Measurements from ENCODE around the gene LOXL3. TPM values are rescaled to one million over a fixed set of nuclear protein-coding genes. Genes with fewer than 3 reads are reported as not detected.

LOXL3 gene
- total RNA-seq, 4 donors from 2014 or later, result 0.98 to 5.6 (median 2.2) TPM

GRCh38 chr2:74499267-74499939 lies 54.3 kb downstream of the LOXL3 start, which contains the start of gene LBX2:
Gene LBX2, minus strand, starts transcription at chr2:74499603. Its CDS starts 66 bp downstream, at chr2:74499537.
- intact Hi-C loops (cut with DNase I), result no loop called here
- no peak within 1 kb of the TSS for H3K27ac ChIP-seq
- peaks cover 7% of the 10 kb centered on the region for H3K27me3 ChIP-seq
- H3K4me1 ChIP-seq, result peaks cover 29 to 36% of the 10 kb centered on the region in 2 donors
- no peaks in the 10 kb centered on the region for H3K9me3 ChIP-seq
- no peak for DNase-seq
- H3K36me3 ChIP-seq, result no peaks in the 10 kb centered on the region
- peak within 1 kb of the TSS in 1 of 3 donors; percentile 19 for H3K4me3 ChIP-seq (replicated peaks in 1 of 3)
- 9 to 13% methylated on average over 25 to 35 of the region's 65 CpGs for WGBS, 2 donors
- TF ChIP-seq CTCF (IDR thresholded peaks at IDR 0.05), result no peak
- TF ChIP-seq POLR2A (IDR thresholded peaks at IDR 0.05), result no peak

- H3K4me3 ChIP-seq (replicated peaks in 1 of 3), result peak overlapping the region in 1 of 3 donors; percentile 19
- peaks cover 7% of the 10 kb centered on the region for H3K27me3 ChIP-seq
- 4% methylated on average over 36 of the region's 41 CpGs for WGBS, 2 donors
Observed at GRCh38 chr2:74498500-74499266, 55.1 kb downstream of the LOXL3 start.

GRCh38 chr2:74497777-74498499 lies 55.8 kb downstream of the LOXL3 start:
- TF ChIP-seq CTCF (IDR thresholded peaks at IDR 0.05) (no peak), POLR2A (IDR thresholded peaks at IDR 0.05) (no peak)
- Histone ChIP-seq H3K27ac (no peak overlapping the region), H3K36me3 (peaks cover 0 to 8% of the 10 kb centered on the region in 2 donors), H3K4me1 (peaks cover 26 to 29% of the 10 kb centered on the region in 2 donors), H3K9me3 (no peaks in the 10 kb centered on the region), H3K4me3 (replicated peaks in 1 of 3) (peak overlapping the region in 1 of 3 donors; percentile 19), H3K27me3 (peaks cover 7% of the 10 kb centered on the region)
- peak; percentile 35 to 46 for DNase-seq
- intact Hi-C loops (cut with DNase I), result no loop called here
- WGBS, 2 donors, result 2 to 5% methylated on average over 19 to 59 of the region's 61 CpGs

More at GRCh38 chr2:74498500-74499266, 55.1 kb downstream of the LOXL3 start:
- Histone ChIP-seq H3K9me3 (no peaks in the 10 kb centered on the region), H3K4me1 (peaks cover 29 to 33% of the 10 kb centered on the region in 2 donors), H3K27ac (no peak overlapping the region), H3K36me3 (peaks cover 0 to under 1% of the 10 kb centered on the region in 2 donors)
- no peak for TF ChIP-seq POLR2A (IDR thresholded peaks at IDR 0.05)
- no peak for TF ChIP-seq CTCF (IDR thresholded peaks at IDR 0.05)
- intact Hi-C loops (cut with DNase I), result no loop called here
- peak; percentile 66 to 67 for DNase-seq

- DNase-seq, result no peak
- intact Hi-C loops (cut with DNase I), result no loop called here
- TF ChIP-seq POLR2A (IDR thresholded peaks at IDR 0.05), result no peak
- TF ChIP-seq CTCF (IDR thresholded peaks at IDR 0.05), result no peak
- 52 to 58% methylated on average over 19 of the region's 19 CpGs for WGBS, 2 donors
- Histone ChIP-seq H3K4me1 (peaks cover 21 to 26% of the 10 kb centered on the region in 2 donors), H3K27ac (no peak overlapping the region), H3K27me3 (peaks cover 1% of the 10 kb centered on the region), H3K9me3 (no peaks in the 10 kb centered on the region), H3K4me3 (replicated peaks in 1 of 3) (peak overlapping the region in 1 of 3 donors; percentile 19), H3K36me3 (peaks cover 1 to 15% of the 10 kb centered on the region in 2 donors)
Observed at GRCh38 chr2:74496997-74497776, 56.6 kb downstream of the LOXL3 start.

All from thyroid gland (tissue), 4 donors.